MM.1S (cell line): ENCODE measurements around the gene COG2.
A peak's percentile ranks its signal among the peaks of the same experiment; 100 is the strongest.

Experiments
- DNase-seq: peaks from one replicate; pipeline ENCODE4 v3.0.0-alpha.2; 2015
- H2AFZ ChIP-seq: fragments of 300-600 bp; sonication (generic); 2 replicates; pipeline ENCODE4 v1.6.0; 2016; ENCODE audit warnings: antibody characterized with exemption, low read length
- H3F3A ChIP-seq: fragments of 300-600 bp; sonication (generic); 2 replicates; pipeline ENCODE4 v1.6.1; 2016; ENCODE audit warnings: mild to moderate bottlenecking, antibody characterized with exemption, low read length, moderate library complexity, mixed read lengths; ENCODE audit not compliant: insufficient read depth
- H3K27ac ChIP-seq: fragments of 300-600 bp; sonication (generic); 2 replicates; pipeline ENCODE4 v1.5.1; 2016; ENCODE audit warnings: mild to moderate bottlenecking, low read length
- H3K27me3 ChIP-seq: fragments of 300-600 bp; sonication (generic); replicated peaks from 2 replicates; pipeline ENCODE4 v1.6.0; 2016; ENCODE audit warnings: low read length; ENCODE audit not compliant: insufficient read depth
- H3K36me3 ChIP-seq: fragments of 300-600 bp; sonication (generic); replicated peaks from 2 replicates; pipeline ENCODE4 v1.6.1; 2016; ENCODE audit warnings: mild to moderate bottlenecking, low read length, mixed read lengths; ENCODE audit not compliant: insufficient read depth
- H3K4me1 ChIP-seq: fragments of 300-600 bp; sonication (generic); 2 replicates; pipeline ENCODE4 v1.6.1; 2016; ENCODE audit warnings: low read length, mixed read lengths
- H3K4me2 ChIP-seq: fragments of 300-600 bp; sonication (generic); 2 replicates; pipeline ENCODE4 v1.6.0; 2016; ENCODE audit warnings: low read depth, low read length
- H3K4me3 ChIP-seq: fragments of 300-600 bp; sonication (generic); 2 replicates; pipeline ENCODE4 v1.5.1; 2016; ENCODE audit warnings: low read length, mixed read lengths
- H3K79me2 ChIP-seq: fragments of 300-600 bp; sonication (generic); 2 replicates; pipeline ENCODE4 v1.6.1; 2016; ENCODE audit warnings: mixed run types, low read length, mixed read lengths
- H3K9ac ChIP-seq: fragments of 300-600 bp; sonication (generic); 2 replicates; pipeline ENCODE4 v1.6.1; 2016; ENCODE audit warnings: low read length, mixed read lengths
- H3K9me2 ChIP-seq: fragments of 300-600 bp; sonication (generic); replicated peaks from 2 replicates; pipeline ENCODE4 v1.6.1; 2016; ENCODE audit warnings: mild to moderate bottlenecking, low read length, mixed read lengths; ENCODE audit not compliant: insufficient read depth
- H3K9me3 ChIP-seq: fragments of 300-600 bp; sonication (generic); replicated peaks from 2 replicates; pipeline ENCODE4 v1.6.1; 2016; ENCODE audit warnings: mild to moderate bottlenecking, low read length, mixed read lengths; ENCODE audit not compliant: insufficient read depth
- H4K20me1 ChIP-seq: fragments of 300-600 bp; sonication (generic); 2 replicates; pipeline ENCODE4 v1.6.1; 2016; ENCODE audit warnings: mild to moderate bottlenecking, low read length, moderate library complexity, mixed read lengths; ENCODE audit not compliant: insufficient read depth
- CTCF ChIP-seq: fragments of 300-600 bp; sonication (generic); IDR thresholded peaks from 2 replicates; pipeline ENCODE4 v1.5.1; 2016; ENCODE audit warnings: antibody characterized with exemption, low read length, mixed read lengths
- EZH2 ChIP-seq: fragments of 300-600 bp; sonication (generic); optimal IDR thresholded peaks from 2 replicates; pipeline ENCODE3; 2017; ENCODE audit warnings: low read depth, mild to moderate bottlenecking, antibody characterized with exemption, low read length, mixed read lengths
- EZH2phosphoT487 ChIP-seq: fragments of 300-600 bp; sonication (generic); IDR thresholded peaks from 2 replicates; pipeline ENCODE4 v1.6.1; 2018; ENCODE audit warnings: antibody characterized with exemption, low read length

COG2 gene

GRCh38 chr1:230614121-230614520 is 28.2 kb upstream of the COG2 start:
- H3K4me3 ChIP-seq = no peak overlapping the region
- no peaks in the 10 kb centered on the region for H3K9me3 ChIP-seq
- no peaks in the 10 kb centered on the region for H4K20me1 ChIP-seq
- peaks cover 5% of the 10 kb centered on the region; the same call in 1 of the 2 replicates for H3F3A ChIP-seq
- DNase-seq = no peak
- no peak overlapping the region for H2AFZ ChIP-seq
- no peaks in the 10 kb centered on the region for H3K79me2 ChIP-seq
- H3K9me2 ChIP-seq = no peaks in the 10 kb centered on the region
- no peak overlapping the region for H3K4me2 ChIP-seq
- H3K4me1 ChIP-seq = peaks cover 9% of the 10 kb centered on the region
- no peaks in the 10 kb centered on the region for H3K36me3 ChIP-seq
- TF ChIP-seq EZH2phosphoT487 (no peak), EZH2 (no peak), CTCF (no peak)
- H3K9ac ChIP-seq = no peak overlapping the region
- no peaks in the 10 kb centered on the region for H3K27me3 ChIP-seq
- H3K27ac ChIP-seq = no peak overlapping the region

GRCh38 chr1:230618537-230618936 is 23.7 kb upstream of the COG2 start:
- Histone ChIP-seq H3K4me3 (no peak overlapping the region), H3K9ac (no peak overlapping the region), H3K9me3 (no peaks in the 10 kb centered on the region), H3K4me2 (no peak overlapping the region), H3K27ac (no peak overlapping the region), H3K4me1 (no peaks in the 10 kb centered on the region), H3F3A (no peaks in the 10 kb centered on the region), H3K27me3 (no peaks in the 10 kb centered on the region), H2AFZ (no peak overlapping the region), H3K9me2 (no peaks in the 10 kb centered on the region), H3K36me3 (no peaks in the 10 kb centered on the region), H3K79me2 (no peaks in the 10 kb centered on the region), H4K20me1 (no peaks in the 10 kb centered on the region)
- TF ChIP-seq CTCF (no peak), EZH2 (no peak), EZH2phosphoT487 (no peak)
- no peak for DNase-seq

- no peaks in the 10 kb centered on the region for H3K36me3 ChIP-seq
- DNase-seq = peak; percentile 1
- H3K9me3 ChIP-seq = no peaks in the 10 kb centered on the region
- H3K4me2 ChIP-seq = no peak overlapping the region
- no peaks in the 10 kb centered on the region for H4K20me1 ChIP-seq
- H2AFZ ChIP-seq = no peak overlapping the region
- no peaks in the 10 kb centered on the region for H3K27me3 ChIP-seq
- H3F3A ChIP-seq = no peaks in the 10 kb centered on the region
- no peaks in the 10 kb centered on the region for H3K9me2 ChIP-seq
- H3K4me3 ChIP-seq = no peak overlapping the region
- H3K4me1 ChIP-seq = no peaks in the 10 kb centered on the region
- no peaks in the 10 kb centered on the region for H3K79me2 ChIP-seq
- no peak overlapping the region for H3K9ac ChIP-seq
- TF ChIP-seq EZH2 (no peak), EZH2phosphoT487 (no peak), CTCF (no peak)
- no peak overlapping the region for H3K27ac ChIP-seq
Observed at GRCh38 chr1:230620649-230621323, 21.5 kb upstream of the COG2 start.
